NCI-H187 (cell line): ENCODE measurements around the gene INSIG2.

Source experiments
- DNase-seq, 2 experiments: peaks; one replicate each; lab custom pipeline; 2025; lab: John Stamatoyannopoulos, UW

INSIG2 gene

GRCh38 chr2:118088051-118089024 is at the start of gene INSIG2:
Gene INSIG2 (plus strand): TSS chr2:118088471. CDS start chr2:118096557, 8,086 bp downstream.
- peak; percentile 51 to 85 for DNase-seq

GRCh38 chr2:118040891-118041290 is 47.4 kb upstream of the INSIG2 start:
- DNase-seq = no peak

DNA sequence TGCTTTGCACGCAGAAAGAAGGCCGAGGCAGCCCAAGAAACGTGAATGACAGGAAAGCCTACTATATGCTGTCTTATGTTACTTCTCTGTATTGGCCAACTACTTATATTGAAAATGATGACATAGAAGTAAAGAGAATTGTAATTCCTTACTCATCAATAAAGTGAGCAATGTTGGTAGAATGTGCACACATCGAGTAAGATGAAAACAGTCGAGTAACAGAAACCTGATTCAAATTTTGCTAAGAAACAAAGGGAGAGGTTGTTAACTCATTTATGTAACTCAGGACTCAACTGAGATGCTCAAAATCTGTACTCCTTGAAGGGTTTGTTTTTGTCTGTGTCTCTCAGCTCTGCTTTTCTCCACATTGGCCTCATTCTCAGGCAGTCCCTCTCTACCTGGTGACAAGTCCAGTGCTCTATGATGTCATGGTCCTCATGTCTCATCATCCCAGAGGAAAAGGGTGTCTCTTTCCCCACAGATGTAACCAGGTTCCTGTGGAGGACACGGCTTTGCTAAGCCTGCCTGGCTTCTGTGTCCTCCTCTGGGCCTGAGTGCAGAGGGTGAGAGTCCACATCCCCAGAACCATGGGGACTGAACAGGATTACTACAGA is 44.1 kb upstream of the INSIG2 start:
- DNase-seq = no peak

- DNase-seq = no peak
Measured at GRCh38 chr2:118044854-118045253, 43.4 kb upstream of the INSIG2 start.

DNA sequence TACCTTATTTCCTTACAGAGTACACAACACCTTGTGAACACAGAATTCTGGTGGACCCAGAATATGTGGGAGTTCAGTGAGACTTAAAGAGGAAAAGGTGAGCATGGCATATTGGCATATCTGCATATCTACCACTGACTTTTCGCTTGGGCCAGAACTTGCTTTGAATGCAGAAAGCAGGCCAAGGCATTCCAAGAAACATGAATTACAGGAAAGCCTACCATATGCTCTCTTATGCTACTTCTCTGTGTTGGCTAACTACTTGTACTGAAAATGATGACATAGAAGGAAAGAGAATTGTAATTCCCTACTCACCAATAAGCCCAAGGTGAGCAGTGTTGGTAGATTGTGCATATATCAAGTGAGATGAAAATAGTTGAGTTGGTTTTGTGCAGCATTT is 43.0 kb upstream of the INSIG2 start:
- no peak for DNase-seq

DNA sequence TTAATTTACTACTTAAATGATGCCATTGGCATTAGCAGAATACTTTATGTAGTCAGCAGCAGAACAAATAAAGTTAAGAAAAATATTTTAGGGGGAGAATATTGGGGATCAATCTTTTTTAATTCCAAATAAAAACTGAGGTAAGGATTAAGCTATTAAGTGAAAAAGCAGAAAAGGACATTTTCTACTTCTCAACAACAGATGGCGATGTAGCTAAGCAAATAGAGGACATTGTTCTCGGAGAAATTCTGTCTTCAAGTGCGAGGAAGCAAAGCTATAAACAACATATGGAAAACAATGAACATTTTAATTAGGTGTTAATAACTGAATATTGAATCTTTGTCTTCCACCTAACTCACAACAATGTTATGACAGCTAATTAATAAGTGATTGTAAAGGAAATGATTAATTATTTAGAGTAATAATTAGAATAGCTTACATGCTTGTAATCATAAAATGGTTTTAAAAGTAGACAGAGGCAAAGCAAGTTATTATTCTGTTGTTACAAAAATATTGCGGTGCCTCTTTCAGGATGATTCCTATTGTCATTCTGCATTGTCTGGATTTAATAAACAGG is 41.5 kb upstream of the INSIG2 start:
- no peak for DNase-seq

DNA sequence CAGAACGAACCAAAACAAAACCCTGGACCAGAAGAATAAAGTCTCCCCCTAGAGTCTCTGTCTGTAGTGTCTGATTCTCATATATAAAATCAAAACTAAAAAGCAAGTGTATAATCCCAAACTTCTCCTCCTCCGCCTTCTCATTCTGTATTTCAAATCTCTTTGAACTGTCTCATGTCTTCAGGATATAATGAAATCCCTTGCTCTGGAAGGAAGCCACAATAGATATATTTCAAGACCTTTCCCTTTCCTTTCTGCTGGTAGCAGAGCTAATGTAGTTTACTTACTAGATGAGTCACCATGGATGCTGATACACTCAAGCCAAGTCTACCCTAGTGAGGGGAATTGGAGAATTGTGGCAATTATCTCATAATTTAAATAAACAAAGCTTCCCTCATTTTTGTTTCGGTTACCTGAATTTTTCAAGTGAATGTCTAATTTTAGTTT is 40.9 kb upstream of the INSIG2 start:
- no peak for DNase-seq

DNA sequence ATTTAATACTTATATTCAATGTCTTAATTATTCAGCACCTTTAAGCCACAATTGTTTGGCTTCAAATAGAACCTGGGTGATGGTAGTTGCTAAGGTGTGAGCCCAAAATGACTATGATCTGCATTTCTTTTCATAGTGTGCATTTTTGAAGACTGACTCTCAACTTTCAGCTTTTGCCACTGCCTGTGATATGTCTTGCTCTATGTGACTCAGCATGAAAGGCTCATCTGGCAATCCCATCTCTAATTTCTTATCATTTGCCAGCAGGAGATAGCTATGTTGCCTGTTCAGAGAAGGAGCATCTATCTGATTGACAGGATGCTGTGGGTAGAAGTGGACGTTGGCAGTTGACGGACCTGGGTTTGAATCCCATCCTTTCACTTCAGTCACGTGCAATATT is 39.9 kb upstream of the INSIG2 start:
- DNase-seq = no peak

DNA sequence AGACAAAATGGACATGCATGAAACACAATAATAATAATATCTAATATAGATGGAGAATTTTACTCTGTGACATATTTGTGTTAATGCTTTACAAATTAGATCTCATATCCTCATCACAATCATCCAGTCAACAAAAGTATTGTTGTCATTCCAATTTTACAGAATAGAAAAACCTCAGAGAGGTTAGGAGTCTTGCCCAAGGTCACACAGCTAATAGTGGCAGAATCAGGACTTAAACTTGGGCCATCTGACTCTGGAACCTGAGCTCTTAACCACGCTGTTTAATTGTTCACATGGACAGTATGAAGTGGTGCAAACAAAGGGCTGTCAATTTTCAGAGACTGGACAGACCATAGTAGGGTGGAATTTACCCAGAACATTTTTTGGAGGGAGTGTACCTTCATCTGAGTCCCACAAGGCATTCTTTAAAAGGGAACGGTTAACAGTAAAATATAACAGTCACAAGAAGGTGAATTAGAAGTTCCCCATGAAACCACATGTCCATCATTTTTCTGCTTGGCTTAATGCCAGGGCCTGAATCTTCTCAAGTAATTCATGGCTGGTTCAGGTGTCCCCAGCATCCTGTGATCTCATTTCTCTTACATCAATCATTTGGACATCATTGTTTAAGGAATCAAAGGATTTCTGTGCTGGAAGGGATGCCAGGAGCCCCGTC is 39.0 kb upstream of the INSIG2 start:
- DNase-seq = no peak

DNA sequence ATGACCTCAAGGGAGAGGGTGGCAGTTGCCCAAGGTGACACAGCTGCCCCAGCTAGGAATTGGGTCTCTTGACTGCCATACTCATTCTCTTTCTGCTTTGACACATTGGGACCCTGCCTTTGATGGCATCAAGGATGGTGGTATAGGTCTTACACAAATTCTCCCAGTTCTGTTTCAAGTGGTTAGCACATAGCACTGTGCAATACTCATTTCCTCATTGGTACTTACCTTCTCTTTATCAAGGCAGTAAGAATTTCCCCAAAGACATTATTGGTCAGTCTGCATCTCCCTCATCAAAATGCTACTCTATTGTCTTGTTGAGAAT is 38.5 kb upstream of the INSIG2 start:
- DNase-seq = no peak

GRCh38 chr2:118050386-118050785 is 37.9 kb upstream of the INSIG2 start:
- DNase-seq = no peak

DNA sequence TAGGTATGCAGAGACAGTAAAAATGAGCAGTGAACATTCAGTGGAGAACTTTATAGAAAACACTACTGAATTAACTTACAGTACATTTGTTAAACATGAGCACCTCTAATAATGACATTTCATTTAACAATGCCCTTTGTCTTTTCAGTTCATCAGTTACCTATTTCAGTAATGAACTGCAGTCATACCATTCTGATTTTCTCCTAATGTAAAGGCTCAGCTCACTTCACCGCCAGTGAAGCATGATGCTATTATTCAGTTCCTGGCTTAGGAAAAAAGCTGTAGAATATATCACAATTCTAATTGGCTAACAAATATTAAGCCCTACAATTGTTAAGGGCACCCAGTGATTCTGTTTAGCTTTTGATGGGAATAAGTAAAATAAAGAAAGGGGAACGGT is 37.3 kb upstream of the INSIG2 start:
- DNase-seq = no peak

- DNase-seq = no peak
Measured at GRCh38 chr2:118051826-118052358, 36.4 kb upstream of the INSIG2 start.

DNA sequence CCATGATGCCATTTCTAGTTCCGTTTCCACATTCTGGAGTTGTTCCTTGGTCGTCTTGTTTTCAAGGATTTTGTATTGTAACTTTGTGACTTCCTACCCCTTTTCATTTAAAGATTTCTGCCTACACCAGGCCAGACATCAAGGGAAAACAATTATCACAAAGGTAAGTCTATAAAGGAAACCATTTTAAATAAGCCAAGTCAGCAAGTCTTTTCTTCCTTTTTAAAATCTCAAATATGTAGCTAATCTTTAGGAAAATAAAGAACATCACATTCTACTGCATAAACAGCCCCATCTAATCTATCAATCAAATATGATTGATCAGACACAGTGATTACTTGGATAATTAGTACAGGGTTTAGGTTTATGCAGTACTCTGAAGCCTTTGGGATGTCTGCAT is 35.8 kb upstream of the INSIG2 start:
- DNase-seq = no peak

- DNase-seq = no peak
Measured at GRCh38 chr2:118053681-118054080, 34.6 kb upstream of the INSIG2 start.

GRCh38 chr2:118054213-118055008 is 33.9 kb upstream of the INSIG2 start:
- no peak for DNase-seq

DNA sequence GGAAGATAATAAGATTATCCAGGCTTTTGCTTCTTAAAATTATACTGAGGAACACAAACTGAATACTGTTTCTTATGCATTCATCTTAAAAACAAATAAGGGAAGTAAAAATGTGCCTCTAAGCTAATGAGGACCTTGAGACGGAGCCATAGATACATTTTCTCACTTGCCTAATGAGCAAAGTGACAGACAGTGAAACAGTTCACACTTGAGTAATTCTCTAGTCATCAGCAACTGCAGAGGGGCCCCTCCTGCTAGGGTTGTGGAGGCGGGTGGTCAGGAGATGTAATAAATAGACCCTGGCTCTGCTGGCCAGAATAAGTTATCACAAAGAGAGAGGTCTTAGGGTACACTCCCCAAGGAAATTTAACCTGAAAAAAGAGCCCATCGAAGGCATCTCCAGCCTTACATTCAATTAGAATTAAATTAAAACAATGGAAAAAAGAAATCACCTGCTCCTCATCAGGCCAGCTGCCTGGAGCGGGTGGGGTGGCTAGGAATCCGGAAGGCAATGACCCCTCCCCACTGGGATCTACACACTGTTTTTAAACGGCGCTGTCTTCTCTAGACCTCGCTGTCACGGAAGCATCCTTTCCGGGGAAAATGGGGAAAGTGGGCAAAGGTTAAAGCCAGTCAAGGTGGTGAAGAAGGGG is 32.6 kb upstream of the INSIG2 start:
- no peak for DNase-seq

GRCh38 chr2:118056165-118056534 is 32.1 kb upstream of the INSIG2 start:
- DNase-seq = no peak

GRCh38 chr2:118056801-118057200 is 31.5 kb upstream of the INSIG2 start:
- DNase-seq = no peak

DNA sequence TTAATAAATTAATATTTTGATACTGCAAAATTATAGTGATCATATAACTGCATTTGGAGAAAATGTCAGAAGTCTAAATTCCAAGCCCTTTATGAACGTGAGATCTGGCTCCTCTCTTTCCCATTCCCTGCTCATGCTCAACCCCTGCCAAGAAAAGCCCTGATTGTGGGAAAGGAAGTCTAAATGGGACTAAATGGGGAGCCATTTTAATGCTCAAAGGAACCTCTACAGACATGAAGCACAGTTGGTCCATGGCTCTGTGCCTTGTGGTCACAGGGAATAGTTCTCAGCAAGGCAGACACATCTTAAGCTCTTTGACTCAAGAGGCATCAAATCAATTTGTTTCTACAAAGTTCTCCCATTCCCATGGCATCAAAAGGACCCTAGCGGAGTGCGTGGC is 29.3 kb upstream of the INSIG2 start:
- no peak for DNase-seq

- DNase-seq = no peak
Measured at GRCh38 chr2:118059919-118060478, 28.3 kb upstream of the INSIG2 start.
